B cell (primary cell): ENCODE measurements around the gene ZMIZ1. TPM values are rescaled to one million over a fixed set of nuclear protein-coding genes. Genes with fewer than 3 reads are reported as not detected.

Experiments used
- ATAC-seq: fragments of 200-7000 bp; cut with Tn5 transposase; one replicate; pipeline ENCODE4 v1.10.0; 2021; ENCODE audit warnings: low read depth, mild to moderate bottlenecking, moderate number of reproducible peaks, moderate library complexity
- CTCF ChIA-PET: fragments of 350-600 bp; sonication (Branson Sonifier 250); formaldehyde crosslinking; loops from one replicate; lab custom pipeline; 2021; ENCODE audit warnings: antibody characterized with exemption, inconsistent platforms; lab: Charles Lee
- POLR2A ChIA-PET: fragments of 350-600 bp; sonication (Branson Sonifier 250); formaldehyde crosslinking; loops from one replicate; lab custom pipeline; 2021; ENCODE audit warnings: antibody characterized with exemption; lab: Charles Lee
- DNase-seq: peaks from one replicate; pipeline ENCODE4 v3.0.0; 2013
- H2AFZ ChIP-seq: 2 replicates; pipeline ENCODE4 v1.6.1; 2012; ENCODE audit warnings: mild to moderate bottlenecking, low read depth, low read length; ENCODE audit not compliant: insufficient read depth, poor library complexity, severe bottlenecking
- H3K27ac ChIP-seq, 2 donors: 1 replicate in 1 of 2; 2 replicates in 1 of 2; pipeline ENCODE4 v1.5.1; 2012 to 2013; ENCODE audit warnings: low read length in 2 of 2, mild to moderate bottlenecking in 2 of 2, moderate library complexity in 1 of 2
- H3K27me3 ChIP-seq, 4 experiments: fragments of 200-600 bp in 1 of 4; sonication (generic) in 1 of 4; replicated peaks in 1 of 4; 1 replicate in 2 of 4; 2 replicates in 2 of 4; pipeline versions ENCODE4 v1.6.1 to v1.7.0; 2013 to 2016; ENCODE audit warnings: low read length in 3 of 4, mild to moderate bottlenecking in 2 of 4, mixed read lengths in 1 of 4, moderate library complexity in 1 of 4; ENCODE audit not compliant: insufficient read depth in 4 of 4, control insufficient read depth in 3 of 4; ENCODE audit errors: control extremely low read depth in 1 of 4
- H3K36me3 ChIP-seq, 2 experiments: replicated peaks in 1 of 2; 1 replicate in 1 of 2; 2 replicates in 1 of 2; pipeline versions ENCODE4 v1.6.1 to v1.7.1; 2013; ENCODE audit warnings: low read length in 1 of 2; ENCODE audit not compliant: insufficient read depth in 2 of 2, control insufficient read depth in 1 of 2; ENCODE audit errors: control extremely low read depth in 1 of 2, extremely low read depth in 1 of 2
- H3K4me1 ChIP-seq, 2 donors: fragments of 200-600 bp in 1 of 2; sonication (generic) in 1 of 2; 1 replicate in 1 of 2; 2 replicates in 1 of 2; pipeline versions ENCODE4 v1.5.1 to v1.6.1; 2013 to 2017; ENCODE audit warnings: low read length in 2 of 2; ENCODE audit not compliant: control insufficient read depth in 2 of 2, insufficient read depth in 2 of 2
- H3K4me2 ChIP-seq: replicated peaks from 2 replicates; pipeline ENCODE3; 2012; ENCODE audit warnings: mild to moderate bottlenecking, low read depth, low read length; ENCODE audit not compliant: poor library complexity, severe bottlenecking
- H3K4me3 ChIP-seq, 5 experiments: fragments of 200-600 bp in 1 of 5; sonication (generic) in 1 of 5; 1 replicate in 3 of 5; 2 replicates in 2 of 5; pipeline versions ENCODE4 v1.5.1 to v1.7.0; 2011 to 2016; ENCODE audit warnings: low read length in 4 of 5, mild to moderate bottlenecking in 4 of 5, low read depth in 2 of 5, control low read depth in 1 of 5, moderate library complexity in 1 of 5; ENCODE audit not compliant: insufficient read depth in 1 of 5; ENCODE audit errors: control extremely low read depth in 1 of 5, extremely low read depth in 1 of 5
- H3K79me2 ChIP-seq: fragments of 200-600 bp; sonication (generic); one replicate; pipeline ENCODE4 v1.6.0; 2016; ENCODE audit warnings: low read length; ENCODE audit not compliant: control insufficient read depth, insufficient read depth
- H3K9ac ChIP-seq: fragments of 200-600 bp; sonication (generic); 2 replicates; pipeline ENCODE4 v1.6.1; 2017; ENCODE audit warnings: mild to moderate bottlenecking, low read length, moderate library complexity
- H3K9me3 ChIP-seq, 3 donors: one replicate each; pipeline versions ENCODE4 v1.6.1 to v1.7.1; 2013; ENCODE audit warnings: low read length in 2 of 3; ENCODE audit not compliant: control insufficient read depth in 2 of 3, insufficient read depth in 1 of 3; ENCODE audit errors: control extremely low read depth in 1 of 3
- H4K20me1 ChIP-seq: 2 replicates; pipeline ENCODE4 v1.6.0; 2012; ENCODE audit warnings: mild to moderate bottlenecking, low read length; ENCODE audit not compliant: insufficient read depth, control insufficient read depth, poor library complexity, severe bottlenecking
- H3K27ac Mint-ChIP-seq: one replicate; pipeline ENCODE4 v1.8.0; 2021; ENCODE audit warnings: mixed read lengths
- H3K27me3 Mint-ChIP-seq: one replicate; pipeline ENCODE4 v1.8.0; 2021; ENCODE audit warnings: mixed read lengths
- H3K4me1 Mint-ChIP-seq: one replicate; pipeline ENCODE4 v1.8.0; 2021; ENCODE audit warnings: mixed read lengths
- H3K4me3 Mint-ChIP-seq: one replicate; pipeline ENCODE4 v1.8.0; 2021; ENCODE audit warnings: mixed read lengths
- H3K9me3 Mint-ChIP-seq: one replicate; pipeline ENCODE4 v1.8.0; 2022; ENCODE audit warnings: mixed read lengths; ENCODE audit not compliant: insufficient read depth
- EZH2 ChIP-seq: IDR thresholded peaks from 2 replicates; pipeline ENCODE4 v1.6.1; 2012; ENCODE audit warnings: borderline replicate concordance, low read depth, mild to moderate bottlenecking, moderate library complexity, low read length; ENCODE audit not compliant: insufficient read depth, poor library complexity, severe bottlenecking
- WGBS: methylation state at CpG from one replicate; pipeline ENCODE4 v1.1.5; 2013; ENCODE audit warnings: missing lambda C conversion rate; ENCODE audit not compliant: insufficient coverage; 5-methylcytosine and 5-hydroxymethylcytosine counted together
- intact Hi-C: fragments of 100-400 bp; cut with micrococcal nuclease; formaldehyde crosslinking; loops from one replicate; pipeline ENCODE4 v1.10.0; 2022
- polyA plus RNA-seq: library from polyadenylated mRNA; depleted of rRNA; stranded (reverse); fragments of >200 nt; gene quantifications from 2 replicates; pipeline ENCODE4 v1.2.3, GENCODE V29; 2012
- total RNA-seq, 2 donors: library from RNA; stranded (reverse); fragments of 120-200 nt in 1 of 2; gene quantifications; 1 replicate in 1 of 2; 2 replicates in 1 of 2; pipeline versions ENCODE4 v1.2.3 to v1.2.4, GENCODE V29; 2013 to 2022
- TF ChIP-seq, protein P1 (sequence below): fragments of 200-600 bp; IDR thresholded peaks from one replicate; pipeline ENCODE4 v1.8.0; 2022; ENCODE audit warnings: antibody characterized with exemption, mild to moderate bottlenecking

The ZMIZ1 gene
- total and polyA plus RNA-seq, 2 donors (not counting 1 experiment from before 2014, with no cell fraction given): 14.3 to 64.9 TPM

GRCh38 chr10:79312601-79313187, 243.9 kb downstream of the ZMIZ1 start:
- Histone ChIP-seq H4K20me1 (no peaks in the 10 kb centered on the region), H3K4me3 (no peak overlapping the region), H3K9ac (no peak overlapping the region), H3K27me3 (no peaks in the 10 kb centered on the region), H3K36me3 (peaks cover 0 to 43% of the 10 kb centered on the region in 2 experiments), H3K4me2 (no peak overlapping the region), H3K4me1 (peaks cover 14% of the 10 kb centered on the region in 2 donors), H3K79me2 (no peaks in the 10 kb centered on the region), H2AFZ (no peak overlapping the region), H3K9me3 (no peaks in the 10 kb centered on the region), H3K27ac (no peak overlapping the region)
- H3K27me3 Mint-ChIP-seq: no peaks in the 10 kb centered on the region
- H3K9me3 Mint-ChIP-seq: no peaks in the 10 kb centered on the region
- no peak for DNase-seq
- no peak for ATAC-seq
- CTCF ChIA-PET: no interaction called here
- no peak for TF ChIP-seq EZH2
- TF ChIP-seq, protein P1, sequence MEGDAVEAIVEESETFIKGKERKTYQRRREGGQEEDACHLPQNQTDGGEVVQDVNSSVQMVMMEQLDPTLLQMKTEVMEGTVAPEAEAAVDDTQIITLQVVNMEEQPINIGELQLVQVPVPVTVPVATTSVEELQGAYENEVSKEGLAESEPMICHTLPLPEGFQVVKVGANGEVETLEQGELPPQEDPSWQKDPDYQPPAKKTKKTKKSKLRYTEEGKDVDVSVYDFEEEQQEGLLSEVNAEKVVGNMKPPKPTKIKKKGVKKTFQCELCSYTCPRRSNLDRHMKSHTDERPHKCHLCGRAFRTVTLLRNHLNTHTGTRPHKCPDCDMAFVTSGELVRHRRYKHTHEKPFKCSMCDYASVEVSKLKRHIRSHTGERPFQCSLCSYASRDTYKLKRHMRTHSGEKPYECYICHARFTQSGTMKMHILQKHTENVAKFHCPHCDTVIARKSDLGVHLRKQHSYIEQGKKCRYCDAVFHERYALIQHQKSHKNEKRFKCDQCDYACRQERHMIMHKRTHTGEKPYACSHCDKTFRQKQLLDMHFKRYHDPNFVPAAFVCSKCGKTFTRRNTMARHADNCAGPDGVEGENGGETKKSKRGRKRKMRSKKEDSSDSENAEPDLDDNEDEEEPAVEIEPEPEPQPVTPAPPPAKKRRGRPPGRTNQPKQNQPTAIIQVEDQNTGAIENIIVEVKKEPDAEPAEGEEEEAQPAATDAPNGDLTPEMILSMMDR: no peak
- H3K4me3 Mint-ChIP-seq: no peak overlapping the region
- 96% methylated on average over 22 of the region's 22 CpGs for WGBS
- H3K4me1 Mint-ChIP-seq: peaks cover 18% of the 10 kb centered on the region
- no peak overlapping the region for H3K27ac Mint-ChIP-seq
- intact Hi-C loops: no loop called here
- POLR2A ChIA-PET: interaction anchor here (0.6 kb wide), 1 partner anchor 10 kb away, joined by 8 read pairs; no protein-coding TSS in a partner anchor

DNA sequence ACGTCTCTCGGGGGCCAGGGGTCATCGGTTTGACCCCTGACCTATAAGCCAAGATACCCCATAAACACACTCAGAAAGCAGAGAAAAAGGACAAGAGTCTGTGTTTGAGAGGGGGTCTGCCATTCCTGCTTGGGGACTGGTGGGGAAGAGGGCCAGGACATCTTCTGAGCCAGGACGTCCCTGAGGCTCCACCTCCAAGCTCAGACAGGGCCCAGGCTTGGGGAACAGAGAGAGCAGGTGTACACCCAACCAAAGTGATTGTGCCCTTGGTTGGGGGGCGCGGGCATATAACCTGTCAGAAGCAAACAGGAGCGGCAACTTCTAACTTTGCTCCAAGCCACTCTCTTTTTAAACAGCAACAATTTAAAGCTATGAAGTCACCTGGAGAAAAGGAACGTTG, 244.6 kb downstream of the ZMIZ1 start:
- intact Hi-C loops: no loop called here

More for the DNA sequence above, 244.6 kb downstream of the ZMIZ1 start:
- Histone ChIP-seq H3K27me3 (no peaks in the 10 kb centered on the region), H3K4me2 (no peak overlapping the region), H3K36me3 (peaks cover 0 to 38% of the 10 kb centered on the region in 2 experiments), H3K27ac (no peak overlapping the region), H3K9me3 (no peaks in the 10 kb centered on the region), H2AFZ (no peak overlapping the region), H3K79me2 (no peaks in the 10 kb centered on the region), H3K9ac (no peak overlapping the region), H4K20me1 (no peaks in the 10 kb centered on the region), H3K4me1 (peaks cover 17 to 20% of the 10 kb centered on the region in 2 donors), H3K4me3 (no peak overlapping the region)
- Mint-ChIP-seq H3K27me3 (no peaks in the 10 kb centered on the region), H3K27ac (no peak overlapping the region), H3K4me3 (no peak overlapping the region), H3K4me1 (peaks cover 24% of the 10 kb centered on the region), H3K9me3 (no peaks in the 10 kb centered on the region)
- ATAC-seq: no peak
- POLR2A ChIA-PET: no interaction called here
- CTCF ChIA-PET: no interaction called here
- TF ChIP-seq EZH2: no peak
- TF ChIP-seq, protein P1: no peak
- no peak for DNase-seq
- 85% methylated on average over 2 of the region's 8 CpGs for WGBS
